ENCODE data around the gene WWC2.

DNA sequence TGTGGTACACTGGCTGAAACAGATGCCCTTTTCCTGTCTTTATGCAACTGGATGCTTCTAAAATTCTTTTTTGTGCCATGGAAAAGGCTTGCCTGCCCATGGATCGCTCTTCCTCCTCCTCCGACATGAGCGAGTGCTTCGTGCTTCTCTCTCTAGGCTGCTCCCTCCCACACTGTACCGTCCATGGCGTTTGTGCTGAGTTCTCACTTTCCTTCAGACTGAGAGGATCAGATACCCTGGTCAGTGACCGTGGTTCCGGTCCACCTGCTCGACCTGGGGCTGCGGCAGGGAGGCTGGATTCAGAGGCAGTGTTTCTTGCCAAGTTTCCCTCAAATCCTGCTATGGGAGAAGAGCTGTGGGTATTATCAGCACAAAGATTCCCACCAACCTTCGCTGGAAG, 233.4 kb downstream of the WWC2 start:
- TF ChIP-seq CTCF (IDR thresholded peaks at IDR 0.05; ENCODE audit: low read depth, low read length, poor library complexity, severe bottlenecking) = no peak
- TF ChIP-seq EZH2phosphoT487 (IDR thresholded peaks at IDR 0.05; ENCODE audit: borderline replicate concordance, low read length) = no peak

All from DOHH2 (cell line).